GM21737 (cell line): ENCODE data around the gene NME3.
"Not testable (repeated sequence)": the region's sequence is repeated elsewhere in the genome, so short reads cannot be mapped to it uniquely, and the experiment has no call there.

Experiments used
- ATAC-seq: cut with Tn5 transposase; IDR thresholded peaks from one replicate; pipeline ENCODE4 v1.9.1; 2021; ENCODE audit warnings: mild to moderate bottlenecking, moderate library complexity; ENCODE audit not compliant: unreplicated experiment

Gene NME3

GRCh38 chr16:1754204-1754603, 17.1 kb downstream of the NME3 start:
- no peak for ATAC-seq

- no peak for ATAC-seq
Observed at GRCh38 chr16:1752853-1753252, 18.5 kb downstream of the NME3 start.

- no peak for ATAC-seq
Observed at GRCh38 chr16:1751946-1752345, 19.4 kb downstream of the NME3 start.

- ATAC-seq = no peak
Observed at GRCh38 chr16:1749152-1750117, 21.9 kb downstream of the NME3 start.

- ATAC-seq = no peak
Observed at GRCh38 chr16:1747934-1748333, 23.4 kb downstream of the NME3 start.

GRCh38 chr16:1746693-1747195, 24.6 kb downstream of the NME3 start:
- ATAC-seq = no peak

- ATAC-seq = no peak
Observed at GRCh38 chr16:1745900-1746692, 25.2 kb downstream of the NME3 start.

- ATAC-seq = no peak
Observed at GRCh38 chr16:1745181-1745899, 26.0 kb downstream of the NME3 start.

- no peak for ATAC-seq
Observed at GRCh38 chr16:1744338-1744840, 27.0 kb downstream of the NME3 start.

GRCh38 chr16:1743376-1744337, 27.7 kb downstream of the NME3 start:
- no peak for ATAC-seq

GRCh38 chr16:1741553-1742165, 29.7 kb downstream of the NME3 start:
- no peak for ATAC-seq

GRCh38 chr16:1740781-1741490, 30.4 kb downstream of the NME3 start:
- ATAC-seq = no peak

GRCh38 chr16:1740234-1740633, 31.1 kb downstream of the NME3 start:
- ATAC-seq = no peak

- no peak for ATAC-seq
Observed at GRCh38 chr16:1734816-1735215, 36.5 kb downstream of the NME3 start.

- no peak for ATAC-seq
Observed at GRCh38 chr16:1734123-1734522, 37.2 kb downstream of the NME3 start.

- not testable (repeated sequence) for ATAC-seq
Observed at GRCh38 chr16:1732551-1732987, 38.8 kb downstream of the NME3 start.

- no peak for ATAC-seq
Observed at GRCh38 chr16:1732071-1732470, 39.3 kb downstream of the NME3 start.

- ATAC-seq = no peak
Observed at GRCh38 chr16:1731603-1732002, 39.7 kb downstream of the NME3 start.

GRCh38 chr16:1731073-1731472, 40.3 kb downstream of the NME3 start:
- ATAC-seq = no peak
